Measurements from ENCODE around the gene MUC4.

DNA sequence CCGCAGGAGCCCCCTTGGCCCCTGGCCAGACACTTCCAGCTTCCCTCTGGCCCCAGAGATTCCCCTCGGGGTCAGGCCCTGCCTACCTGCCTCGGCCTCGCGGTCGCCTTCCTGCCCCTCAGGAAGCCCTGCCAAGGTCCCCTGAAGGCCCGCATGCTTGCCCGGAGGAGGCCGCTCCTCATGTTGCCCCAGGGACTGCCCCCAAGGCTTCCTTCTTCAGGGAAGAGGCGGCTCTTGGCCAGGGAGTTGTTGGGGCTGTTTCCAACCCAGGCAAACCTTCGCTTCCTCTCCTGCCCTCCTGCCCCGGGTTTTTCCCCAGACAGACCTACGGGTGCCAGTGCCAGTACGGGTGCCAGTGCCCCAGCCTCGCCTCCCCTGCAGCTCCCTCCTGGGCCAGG is 13.5 kb upstream of the MUC4 start:
- TF ChIP-seq CTCF (conservative IDR thresholded peaks at IDR 0.05; ENCODE audit: low read length) (no peak), EZH2phosphoT487 (IDR thresholded peaks at IDR 0.05; ENCODE audit: borderline replicate concordance) (no peak)
